GM21619 (cell line): ENCODE data around the gene FAM83G.
"Not testable (repeated sequence)": the region's sequence is repeated elsewhere in the genome, so short reads cannot be mapped to it uniquely, and the experiment has no call there.

Experiments
- ATAC-seq: cut with Tn5 transposase; IDR thresholded peaks from one replicate; pipeline ENCODE4 v1.9.1; 2021; ENCODE audit not compliant: unreplicated experiment

Gene FAM83G, protein sequence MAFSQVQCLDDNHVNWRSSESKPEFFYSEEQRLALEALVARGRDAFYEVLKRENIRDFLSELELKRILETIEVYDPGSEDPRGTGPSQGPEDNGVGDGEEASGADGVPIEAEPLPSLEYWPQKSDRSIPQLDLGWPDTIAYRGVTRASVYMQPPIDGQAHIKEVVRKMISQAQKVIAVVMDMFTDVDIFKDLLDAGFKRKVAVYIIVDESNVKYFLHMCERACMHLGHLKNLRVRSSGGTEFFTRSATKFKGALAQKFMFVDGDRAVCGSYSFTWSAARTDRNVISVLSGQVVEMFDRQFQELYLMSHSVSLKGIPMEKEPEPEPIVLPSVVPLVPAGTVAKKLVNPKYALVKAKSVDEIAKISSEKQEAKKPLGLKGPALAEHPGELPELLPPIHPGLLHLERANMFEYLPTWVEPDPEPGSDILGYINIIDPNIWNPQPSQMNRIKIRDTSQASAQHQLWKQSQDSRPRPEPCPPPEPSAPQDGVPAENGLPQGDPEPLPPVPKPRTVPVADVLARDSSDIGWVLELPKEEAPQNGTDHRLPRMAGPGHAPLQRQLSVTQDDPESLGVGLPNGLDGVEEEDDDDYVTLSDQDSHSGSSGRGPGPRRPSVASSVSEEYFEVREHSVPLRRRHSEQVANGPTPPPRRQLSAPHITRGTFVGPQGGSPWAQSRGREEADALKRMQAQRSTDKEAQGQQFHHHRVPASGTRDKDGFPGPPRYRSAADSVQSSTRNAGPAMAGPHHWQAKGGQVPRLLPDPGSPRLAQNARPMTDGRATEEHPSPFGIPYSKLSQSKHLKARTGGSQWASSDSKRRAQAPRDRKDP

DNA sequence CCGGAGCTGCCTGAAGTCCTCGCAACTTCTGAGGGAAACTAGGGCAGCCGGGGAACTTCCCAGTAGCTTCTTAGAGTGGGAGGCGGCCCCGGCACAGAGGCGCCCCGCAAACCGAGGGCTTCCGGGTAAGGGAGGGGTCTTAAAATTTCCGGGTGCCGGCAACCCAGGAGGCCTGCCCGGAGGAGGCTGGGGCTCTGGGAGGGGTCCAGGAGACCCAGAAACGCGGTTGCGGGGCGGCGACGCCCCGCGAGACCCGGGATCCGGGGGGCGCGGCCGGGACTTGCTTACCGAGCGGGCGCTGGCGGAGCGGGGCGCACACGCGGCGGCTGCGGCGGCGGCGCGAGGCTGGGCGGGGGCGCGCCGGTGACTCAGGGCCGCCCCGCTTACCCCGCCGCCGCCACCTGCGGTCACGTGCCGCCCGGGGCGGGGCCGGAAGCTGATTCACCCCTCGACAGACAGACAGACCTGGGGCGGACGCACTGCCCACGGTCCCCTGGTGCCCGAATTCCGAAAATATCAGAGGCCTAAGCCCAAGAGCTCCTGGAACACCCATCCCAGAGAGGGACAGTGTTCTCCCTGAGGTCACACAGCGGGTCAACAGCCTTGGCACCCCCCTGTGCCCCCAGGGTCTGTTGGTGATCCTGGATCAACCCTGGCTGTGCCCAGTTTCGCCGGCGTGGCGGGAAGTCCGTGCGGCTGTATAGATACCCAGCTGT is at the start of gene FAM83G:
TSS of gene FAM83G (minus strand) at position 344 of the 716 bp plus-strand sequence. CDS start 723 bp downstream, outside the sequence.
- peak; percentile 59 for ATAC-seq

DNA sequence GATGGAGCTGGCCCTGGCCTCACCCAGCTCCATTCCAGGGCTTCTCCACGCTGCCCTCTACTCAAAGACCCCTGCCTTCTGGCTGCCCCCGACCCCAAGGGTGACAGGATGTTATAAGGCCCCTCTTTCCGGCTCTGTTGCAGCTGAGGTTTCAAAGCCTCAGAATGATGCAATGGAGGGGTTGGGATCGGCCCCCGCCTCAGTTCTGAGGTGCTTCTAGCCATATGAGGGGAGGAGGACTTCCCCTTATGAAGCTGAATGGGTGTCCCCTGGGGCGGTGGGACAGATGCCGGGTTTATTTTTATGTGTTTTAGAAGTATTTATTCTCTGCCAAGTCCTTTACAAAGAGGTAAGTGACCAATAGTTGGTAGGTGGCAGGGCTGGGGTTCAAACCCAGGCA is 44.3 kb upstream of the FAM83G start:
- not testable (repeated sequence) for ATAC-seq

DNA sequence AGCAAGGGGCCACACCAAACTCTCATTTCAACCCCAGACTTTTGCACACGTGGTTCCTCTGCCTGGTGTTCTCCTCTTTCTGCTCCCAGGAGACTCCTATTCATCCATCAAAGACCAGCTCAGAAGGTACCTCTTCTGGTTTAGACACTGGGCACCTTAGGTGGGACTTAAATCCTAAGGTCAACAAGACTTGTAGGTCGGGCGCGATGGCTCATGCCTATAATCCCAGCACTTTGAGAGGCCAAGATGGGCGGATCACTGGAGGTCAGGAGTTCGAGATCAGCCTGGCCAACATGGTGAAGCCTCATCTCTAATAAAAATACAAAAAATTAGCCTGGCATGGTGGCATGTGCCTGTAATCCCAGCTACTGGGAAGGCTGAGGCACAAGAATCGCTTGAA is 42.9 kb upstream of the FAM83G start:
- ATAC-seq: not testable (repeated sequence)

DNA sequence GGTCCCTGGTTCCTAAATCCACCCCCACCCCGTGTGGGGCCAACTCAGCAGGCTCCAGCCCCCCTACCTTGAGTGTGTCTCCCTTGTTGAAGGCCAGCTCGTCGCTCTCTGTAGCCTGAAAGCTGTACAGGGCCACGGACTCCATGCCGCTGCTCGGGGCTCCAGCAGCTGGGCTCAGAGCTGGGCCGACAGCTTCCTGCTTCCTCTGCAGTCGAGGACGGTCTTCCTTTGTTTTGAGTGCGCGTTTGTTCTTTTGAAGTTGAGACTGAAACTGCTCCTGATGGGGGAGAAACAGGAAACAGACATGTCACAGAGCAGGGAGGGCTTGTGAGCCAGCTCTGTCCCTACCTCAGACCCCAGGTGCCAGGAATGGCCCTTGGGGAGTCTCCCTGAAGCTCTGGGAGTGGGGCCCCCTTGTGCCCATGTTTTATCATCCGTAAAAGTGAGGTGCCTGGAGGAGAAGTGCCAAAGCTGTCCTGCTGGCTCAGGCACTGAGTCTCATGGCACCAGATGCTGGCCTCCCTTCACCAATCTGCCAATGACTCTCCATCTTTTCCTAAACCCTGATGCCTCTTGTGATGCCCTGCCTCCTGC is 42.3 kb upstream of the FAM83G start, which contains the start of gene GRAP:
TSS of gene GRAP (minus strand) at position 176 of the 594 bp plus-strand sequence. CDS start at position 145, 31 bp downstream.
- not testable (repeated sequence) for ATAC-seq

DNA sequence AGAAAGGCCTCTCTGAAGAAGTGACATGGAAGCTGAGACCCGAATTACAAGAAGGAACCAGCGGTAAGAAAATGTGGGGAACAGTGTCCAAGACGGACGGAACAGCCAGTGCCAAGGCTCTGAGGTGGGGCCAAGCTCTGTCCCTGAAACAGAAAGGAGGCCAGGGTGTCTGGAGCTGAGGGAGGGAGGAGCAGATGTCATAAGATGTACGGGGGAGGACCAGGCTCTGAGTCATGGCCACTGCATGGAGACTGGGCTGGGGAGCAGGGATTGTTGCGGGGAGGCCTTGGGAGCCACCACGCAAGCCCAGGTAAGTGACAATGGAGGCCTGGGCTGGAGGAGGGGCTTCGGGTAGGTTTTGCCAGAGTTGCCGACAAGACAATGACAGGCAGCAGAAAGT is 40.1 kb upstream of the FAM83G start:
- not testable (repeated sequence) for ATAC-seq

DNA sequence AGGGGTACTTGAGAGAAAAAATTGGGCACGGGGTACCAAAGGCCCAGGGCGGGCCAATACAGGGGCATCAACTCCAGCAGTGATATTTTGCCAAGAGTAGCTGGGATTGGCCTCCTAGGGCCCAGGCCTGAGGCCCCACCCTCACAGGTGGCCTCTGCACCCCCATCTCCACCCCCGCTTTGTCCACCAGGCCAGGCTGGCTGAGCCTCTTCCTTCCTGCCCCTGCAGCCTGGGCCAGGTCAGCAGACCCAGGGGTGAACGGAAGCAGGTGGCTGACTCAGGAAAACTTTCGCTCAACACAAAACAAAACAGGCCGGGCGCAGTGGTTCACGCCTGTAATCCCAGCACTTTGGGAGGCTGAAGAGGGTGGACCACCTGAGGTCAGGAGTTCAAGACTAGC is 38.5 kb upstream of the FAM83G start:
- ATAC-seq: not testable (repeated sequence)

DNA sequence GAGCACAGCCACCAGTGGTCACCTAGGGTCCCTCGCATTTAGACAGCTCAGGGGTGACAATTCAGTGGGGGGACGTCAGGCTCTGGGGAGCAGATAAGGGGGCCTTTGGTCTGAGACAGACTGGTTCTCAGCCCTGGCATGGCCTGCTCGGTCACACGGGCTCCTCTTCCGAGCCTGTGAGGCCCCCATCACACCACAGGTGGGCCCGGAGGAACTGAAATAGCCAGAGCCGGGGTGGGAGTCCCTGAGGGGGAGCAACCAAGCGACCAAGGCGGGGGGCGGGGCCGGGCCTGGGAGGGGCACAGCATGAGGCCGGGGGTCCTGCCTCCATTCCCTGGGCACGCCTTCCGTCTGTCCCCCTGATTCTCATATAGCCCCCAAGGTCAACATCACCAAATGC is 37.8 kb upstream of the FAM83G start:
- ATAC-seq: not testable (repeated sequence)

DNA sequence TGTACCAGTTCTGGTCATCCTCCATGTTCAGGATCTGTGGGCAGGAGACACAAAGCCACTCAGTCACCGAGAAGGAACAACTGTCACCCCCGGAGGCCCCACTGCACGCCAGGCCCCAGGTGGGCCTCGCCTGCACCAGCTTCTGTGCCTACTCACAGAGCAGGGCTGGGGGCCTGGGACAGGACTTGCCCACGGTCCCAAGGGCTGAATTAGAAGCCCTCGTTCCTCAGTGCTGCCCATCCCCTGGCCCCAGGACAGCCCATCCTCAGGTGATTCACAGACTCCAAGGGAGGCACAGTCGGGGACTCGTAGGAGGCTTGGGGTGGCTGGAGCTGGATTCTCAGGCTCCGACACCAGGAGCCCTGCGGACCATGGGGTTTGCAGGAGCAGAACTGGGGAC is 37.3 kb upstream of the FAM83G start:
- not testable (repeated sequence) for ATAC-seq

DNA sequence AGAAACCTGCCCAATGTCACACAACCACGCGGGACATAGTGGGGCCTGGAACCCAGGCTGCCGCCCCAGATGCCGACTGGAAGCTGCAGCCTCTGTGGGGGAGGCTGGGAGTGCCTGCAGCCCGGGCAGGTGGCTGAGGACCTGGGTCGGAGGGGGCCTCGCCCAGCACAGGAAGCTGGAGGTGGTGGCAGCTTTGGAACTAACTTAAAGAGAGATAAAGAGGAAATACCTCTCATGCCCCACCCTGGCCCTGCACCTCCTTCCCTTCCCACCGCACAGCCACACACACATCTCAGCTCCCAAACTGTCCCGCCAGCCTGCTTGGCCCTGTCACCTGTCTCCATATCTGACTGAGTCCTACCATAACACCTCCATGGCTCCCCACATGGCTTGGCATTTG is 35.8 kb upstream of the FAM83G start:
- not testable (repeated sequence) for ATAC-seq

DNA sequence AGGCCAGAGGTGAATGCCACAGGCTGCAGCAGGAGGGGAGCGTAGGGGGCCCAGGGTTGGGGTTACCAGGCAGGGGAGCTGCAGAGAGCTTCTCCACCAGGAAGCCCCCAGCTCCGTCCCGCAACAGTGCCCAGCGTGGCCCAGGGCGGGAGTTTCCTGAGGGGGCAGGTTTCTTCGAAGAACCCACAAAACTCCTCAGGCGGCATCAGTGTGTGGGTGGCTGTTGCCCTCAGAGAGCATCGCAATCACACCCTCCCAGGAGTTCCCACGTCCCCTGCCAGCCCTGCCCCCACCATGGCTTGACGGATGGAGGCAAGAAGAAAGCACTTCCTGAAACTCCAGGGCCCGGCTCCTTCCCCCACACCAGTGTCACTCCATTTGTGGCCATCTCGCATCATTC is 34.2 kb upstream of the FAM83G start:
- not testable (repeated sequence) for ATAC-seq

DNA sequence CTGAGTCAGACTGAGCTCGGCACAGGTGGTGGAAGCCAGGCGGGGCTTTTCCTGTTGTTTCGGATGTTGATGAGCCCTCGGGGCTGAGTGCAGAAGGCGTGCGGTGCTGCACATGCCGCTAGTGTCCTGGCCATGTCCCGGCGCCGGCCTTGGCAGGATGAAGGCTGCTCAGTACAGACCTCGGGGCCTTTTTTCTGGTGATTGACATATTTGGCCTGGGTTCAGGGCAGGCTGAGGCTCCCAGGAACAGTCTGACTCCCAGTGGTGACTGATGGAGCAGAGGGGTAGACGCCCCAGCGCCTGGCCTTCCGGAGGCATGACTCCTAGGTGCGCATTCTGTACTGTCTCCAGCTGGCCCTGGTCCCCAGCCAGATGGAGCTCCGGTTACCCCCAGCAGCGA is 33.4 kb upstream of the FAM83G start:
- not testable (repeated sequence) for ATAC-seq

DNA sequence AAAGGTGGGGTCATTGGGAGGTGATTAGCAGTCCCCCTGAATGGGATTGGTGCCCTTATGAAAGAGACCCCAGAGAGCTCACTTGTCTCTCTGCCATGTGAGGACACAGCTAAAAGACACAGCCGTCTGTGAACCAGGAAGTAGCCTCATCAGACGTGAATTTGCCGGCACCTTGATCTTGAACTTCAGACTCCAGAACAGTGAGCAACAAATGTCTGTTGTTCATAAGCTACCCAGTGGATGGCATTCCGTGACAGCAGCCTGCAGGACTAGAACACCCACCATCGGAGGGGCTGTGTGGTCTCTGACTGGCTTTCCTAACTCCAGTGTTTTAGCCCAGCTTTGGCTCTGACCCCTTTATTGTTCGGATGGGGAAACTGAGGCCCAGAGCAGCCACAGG is 33.0 kb upstream of the FAM83G start:
- not testable (repeated sequence) for ATAC-seq

DNA sequence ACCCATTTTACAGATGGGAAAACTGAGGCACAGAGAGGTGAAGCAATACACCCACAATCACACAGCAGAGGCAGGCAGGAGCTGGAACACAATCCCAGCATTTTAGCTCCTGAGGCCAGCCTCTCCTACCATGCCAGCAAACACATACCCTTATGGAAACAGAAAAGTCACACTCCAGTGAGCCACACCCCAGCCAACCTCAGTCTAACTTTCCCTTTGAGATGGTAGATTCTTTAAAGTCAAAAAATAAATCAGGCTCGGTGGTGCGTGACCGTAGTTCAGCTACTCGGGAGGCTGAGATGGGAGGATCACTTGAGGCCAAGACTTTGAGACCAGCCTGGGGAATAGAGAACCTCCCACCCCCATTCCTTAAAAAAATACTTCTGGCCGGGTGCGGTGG is 31.6 kb upstream of the FAM83G start:
- ATAC-seq: not testable (repeated sequence)

DNA sequence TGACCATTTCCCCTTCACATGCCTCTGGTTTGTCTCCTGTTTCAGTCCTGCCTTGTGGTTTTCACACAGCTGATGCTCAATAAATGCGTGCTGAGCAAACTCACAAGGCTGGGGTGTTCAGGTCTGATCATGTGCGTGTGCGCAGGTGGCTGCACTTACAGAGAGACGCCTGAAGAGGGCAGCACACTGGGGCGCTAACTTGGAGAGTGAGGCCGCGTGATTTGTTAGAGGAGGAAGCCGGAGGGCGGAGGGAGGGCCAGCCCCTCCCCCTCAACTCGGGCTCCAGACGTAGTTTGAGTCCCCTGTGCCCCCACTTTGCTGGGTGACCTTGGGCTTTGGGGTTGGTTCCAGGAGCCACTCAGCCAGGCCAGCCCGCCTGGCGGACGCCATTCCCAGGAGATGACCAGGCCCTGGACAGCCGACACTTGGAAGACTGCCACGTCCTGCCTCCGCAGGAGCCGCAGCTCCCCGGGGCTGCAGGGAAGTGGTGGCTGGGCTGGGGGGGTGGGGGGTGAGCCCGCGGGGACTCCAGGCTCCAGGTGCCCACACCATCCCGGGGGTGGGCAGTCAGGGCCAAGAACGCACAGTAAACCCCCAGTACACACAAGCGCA is 27.9 kb upstream of the FAM83G start:
- ATAC-seq: not testable (repeated sequence)

DNA sequence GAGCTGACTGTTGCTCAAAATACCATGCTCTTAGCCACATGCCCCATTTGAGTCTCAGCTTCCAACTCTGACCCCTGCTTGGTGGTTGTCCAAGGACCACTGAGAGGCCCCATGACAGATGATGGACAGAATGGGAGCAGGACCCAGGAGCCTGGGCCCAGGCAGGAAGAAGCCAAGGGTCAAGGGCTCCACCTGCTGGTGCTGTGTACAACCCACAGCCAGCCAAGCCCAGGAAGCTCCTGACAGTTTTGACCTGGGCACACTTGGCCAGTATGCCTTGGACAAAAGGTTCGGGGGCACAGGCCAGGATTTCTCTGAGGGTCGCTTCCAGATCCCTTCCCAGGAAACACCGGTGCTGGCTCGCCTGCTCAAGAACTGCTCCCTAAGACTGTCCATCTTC is 27.2 kb upstream of the FAM83G start:
- ATAC-seq: not testable (repeated sequence)

DNA sequence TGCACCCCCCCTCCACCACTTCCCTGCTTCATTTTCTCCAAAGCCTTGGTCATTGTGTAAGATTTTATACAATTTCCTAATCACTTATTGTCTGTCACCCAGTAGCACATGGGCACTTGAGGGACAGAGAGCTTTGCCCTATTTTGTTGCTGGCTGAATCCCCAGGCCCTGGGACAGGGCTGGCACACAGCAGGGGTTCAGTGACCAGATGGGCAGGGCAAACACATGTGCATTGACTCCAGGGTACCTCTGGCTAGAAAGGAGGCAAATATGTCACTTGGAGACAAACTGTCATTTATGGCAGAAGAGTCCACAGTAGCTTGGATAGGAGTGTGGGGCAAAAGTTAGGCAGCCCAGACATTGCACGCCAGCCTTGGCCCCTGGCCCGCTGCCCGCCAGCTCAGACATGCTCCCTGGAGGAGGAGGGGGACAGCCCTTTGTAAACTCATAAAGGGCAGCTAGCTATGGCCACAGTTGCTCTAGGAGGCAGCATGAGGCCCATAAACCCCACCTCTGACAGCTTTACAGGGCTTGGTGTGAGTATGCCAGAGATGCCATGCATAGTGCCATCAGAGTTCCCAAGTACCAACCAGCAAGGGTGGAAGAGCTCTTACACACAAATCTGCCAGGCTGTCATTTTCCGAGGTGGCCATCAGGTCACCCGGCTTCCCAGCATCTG is 26.3 kb upstream of the FAM83G start:
- ATAC-seq: not testable (repeated sequence)

DNA sequence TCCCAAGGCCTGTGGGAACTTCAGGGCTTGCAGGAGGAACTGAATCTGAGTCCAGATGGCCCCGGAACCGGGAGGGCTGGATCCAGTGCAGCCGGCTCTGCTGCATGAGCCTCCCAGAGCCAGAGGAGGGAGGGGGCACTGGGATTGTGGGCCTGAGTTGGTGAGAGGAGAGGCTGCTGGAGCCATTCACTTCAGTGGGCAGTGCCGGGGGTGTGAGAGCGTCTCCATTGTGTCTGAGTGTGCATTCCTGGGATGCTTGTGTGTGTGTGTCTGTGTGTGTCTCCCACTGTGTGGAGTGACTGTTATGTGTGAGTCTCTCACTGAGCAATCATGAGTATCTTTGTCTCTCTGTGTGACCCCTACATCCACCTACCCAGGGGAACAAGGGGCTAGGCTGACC is 25.2 kb upstream of the FAM83G start:
- not testable (repeated sequence) for ATAC-seq

DNA sequence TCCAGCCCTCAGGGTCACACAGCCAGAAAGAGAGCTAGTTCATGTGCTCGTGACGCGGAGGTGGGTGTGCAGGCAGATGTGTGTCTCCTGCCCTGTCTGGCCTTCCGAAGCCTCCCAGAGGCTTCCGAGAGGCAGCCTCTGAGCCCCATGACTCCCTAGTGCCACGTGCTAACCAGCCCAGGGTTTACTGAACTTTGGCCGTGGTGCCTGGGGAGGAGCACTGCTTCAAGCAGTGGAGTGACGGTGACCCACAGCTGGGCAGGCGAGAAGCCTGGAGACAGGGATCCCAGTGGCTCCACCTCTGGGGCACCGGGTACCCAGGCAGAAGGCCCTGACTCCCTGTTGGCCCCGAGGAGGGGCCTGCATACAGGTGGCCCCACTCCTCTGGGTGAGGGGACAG is 24.1 kb upstream of the FAM83G start:
- not testable (repeated sequence) for ATAC-seq
